HG02571 (cell line): ENCODE measurements around the gene MPP2.
"Not testable (repeated sequence)": the region's sequence is repeated elsewhere in the genome, so short reads cannot be mapped to it uniquely, and the experiment has no call there.

Experiments used
- ATAC-seq: cut with Tn5 transposase; IDR thresholded peaks from one replicate; pipeline ENCODE4 v1.9.1; 2021; ENCODE audit warnings: mild to moderate bottlenecking, moderate library complexity; ENCODE audit not compliant: unreplicated experiment

MPP2 gene

DNA sequence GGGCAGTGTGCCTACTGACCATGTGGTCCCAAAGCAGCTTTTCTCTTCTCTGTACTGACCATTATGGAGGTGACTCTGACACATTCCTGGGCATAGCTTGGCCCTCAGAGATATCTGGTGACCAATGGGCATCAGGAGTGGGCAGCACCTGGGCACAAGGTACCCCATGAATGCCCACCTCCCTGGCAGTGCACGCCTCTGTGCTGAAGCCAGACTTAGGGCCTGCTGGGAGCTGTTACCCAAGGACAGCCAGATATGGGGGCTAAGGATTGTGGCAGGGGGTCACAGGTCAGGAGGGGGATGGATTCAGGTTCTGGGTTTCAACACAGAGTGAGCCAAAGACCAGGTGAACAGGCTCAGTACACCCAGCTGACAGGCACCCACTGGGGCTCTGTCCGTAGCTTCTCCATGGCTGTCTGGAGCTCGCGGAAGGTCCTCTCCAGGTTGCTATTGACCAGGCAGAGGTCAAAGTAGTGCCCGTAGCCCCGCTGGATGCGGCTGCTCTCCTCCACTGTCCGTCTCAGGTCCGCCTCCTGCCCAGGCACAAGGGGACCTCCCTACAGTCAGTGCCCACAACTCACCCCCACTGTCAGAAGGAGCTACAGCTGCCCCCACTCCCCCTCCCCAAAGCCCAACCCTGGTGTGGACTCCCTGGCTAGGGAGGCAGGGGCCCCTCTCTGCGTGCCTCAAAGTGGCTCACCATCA lies 29.7 kb downstream of the MPP2 start:
- no peak for ATAC-seq

DNA sequence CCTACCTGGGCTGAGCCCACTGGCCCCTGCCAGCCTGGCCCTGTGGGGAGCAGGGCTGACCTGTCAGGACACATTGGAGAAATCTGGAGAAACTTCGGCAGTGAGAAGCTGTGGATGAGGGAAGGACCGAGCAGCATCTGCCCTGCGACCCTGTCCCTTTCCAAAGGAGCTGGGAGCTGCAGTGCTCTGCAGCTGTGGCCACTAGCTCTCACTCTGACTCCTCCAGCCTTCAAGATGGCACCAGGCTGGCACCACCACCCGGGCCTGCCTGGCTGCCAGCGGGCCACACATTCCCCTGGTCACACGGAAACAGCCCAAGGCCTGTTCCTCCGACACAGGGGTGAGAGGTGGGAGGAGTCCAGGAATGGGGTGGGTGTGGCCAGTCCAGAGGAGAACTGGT lies 30.3 kb downstream of the MPP2 start:
- ATAC-seq, result no peak

DNA sequence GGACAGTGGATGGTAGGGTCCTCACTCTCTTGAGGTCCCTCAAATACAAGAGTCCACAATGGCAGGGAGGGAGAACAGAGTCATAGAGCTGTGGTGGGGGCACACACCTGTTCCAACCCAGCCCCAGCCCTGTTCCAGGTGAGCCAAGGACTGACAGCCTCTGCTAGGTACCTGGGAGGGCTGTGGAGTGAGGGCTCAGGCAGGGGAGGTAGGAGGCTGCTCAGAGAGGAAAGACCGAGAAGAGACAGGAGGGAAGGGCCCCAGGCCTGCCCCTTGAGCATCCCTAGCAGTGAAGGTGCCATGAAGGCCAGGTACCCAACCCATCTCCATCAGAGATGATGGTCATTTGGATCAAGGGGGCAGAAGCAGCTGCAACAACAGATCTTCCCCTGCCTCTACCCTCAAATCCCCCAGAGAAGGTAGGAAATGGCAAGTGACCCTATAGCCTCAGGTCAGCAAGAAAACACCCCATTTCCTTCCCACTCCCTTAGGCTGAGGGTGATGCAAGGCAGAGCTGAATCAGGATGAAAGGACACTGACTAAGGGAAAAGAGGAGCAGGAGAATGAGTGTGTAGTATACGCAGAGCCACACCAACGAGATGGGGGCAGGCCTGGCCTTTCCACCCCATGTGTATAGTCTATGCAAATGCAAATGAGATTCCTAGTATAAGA lies 31.7 kb downstream of the MPP2 start:
- ATAC-seq, result no peak

DNA sequence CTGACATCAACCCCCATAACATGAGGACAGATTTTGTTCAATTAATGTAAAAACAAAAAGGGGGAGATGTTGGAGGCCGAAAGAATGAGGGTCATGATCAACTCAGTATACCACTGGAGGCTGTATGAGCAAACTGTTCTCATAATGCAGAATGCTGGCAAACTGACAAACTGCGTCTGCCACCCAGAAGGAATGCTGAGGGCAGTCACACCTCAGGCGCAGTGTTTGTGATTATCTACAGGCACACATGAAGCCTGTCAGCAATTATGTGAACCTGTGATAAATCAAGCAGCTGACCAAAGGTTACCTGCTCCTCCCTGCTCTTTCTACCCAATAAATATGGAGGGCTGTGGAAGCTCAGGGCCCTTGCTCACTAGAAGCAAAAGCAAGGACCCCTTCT lies 33.0 kb downstream of the MPP2 start:
- ATAC-seq, result no peak

DNA sequence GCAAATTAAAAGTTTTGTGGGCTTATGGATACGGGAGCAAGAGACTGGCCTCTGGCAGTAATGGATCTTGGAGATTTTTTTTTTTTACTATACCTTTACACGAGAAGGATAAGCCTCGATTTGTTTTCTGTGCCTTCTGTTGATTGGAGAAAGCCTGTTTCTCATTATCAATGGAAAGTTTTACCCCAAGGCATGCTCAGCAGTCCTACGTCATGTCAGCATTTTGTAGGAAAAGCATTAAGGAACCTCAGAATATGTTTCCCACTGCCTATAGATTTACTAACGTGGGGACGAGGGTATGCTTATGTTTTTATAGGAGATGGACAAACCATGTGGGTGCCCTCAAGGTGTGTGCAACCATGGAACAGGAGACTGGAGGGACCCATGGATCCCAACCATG lies 33.5 kb downstream of the MPP2 start:
- no peak for ATAC-seq

DNA sequence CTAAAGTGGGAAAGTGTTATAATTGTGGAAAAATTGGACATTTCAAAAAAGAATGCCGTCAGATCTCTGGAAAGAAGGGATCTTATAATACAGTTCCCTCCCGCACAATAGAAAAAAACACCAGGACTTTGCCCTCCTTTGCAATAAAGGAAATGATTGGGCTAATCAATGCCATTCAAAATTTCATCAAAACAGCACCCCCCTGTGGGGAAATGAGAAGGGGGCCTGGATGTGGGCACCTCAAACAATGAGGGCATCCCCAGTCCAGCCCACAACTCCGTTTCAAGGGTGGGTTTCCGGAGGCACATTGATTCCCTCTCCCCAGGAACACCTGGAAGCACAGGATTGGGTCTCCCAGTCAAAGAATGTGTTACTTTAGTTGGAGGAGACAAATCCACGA lies 34.2 kb downstream of the MPP2 start:
- no peak for ATAC-seq

DNA sequence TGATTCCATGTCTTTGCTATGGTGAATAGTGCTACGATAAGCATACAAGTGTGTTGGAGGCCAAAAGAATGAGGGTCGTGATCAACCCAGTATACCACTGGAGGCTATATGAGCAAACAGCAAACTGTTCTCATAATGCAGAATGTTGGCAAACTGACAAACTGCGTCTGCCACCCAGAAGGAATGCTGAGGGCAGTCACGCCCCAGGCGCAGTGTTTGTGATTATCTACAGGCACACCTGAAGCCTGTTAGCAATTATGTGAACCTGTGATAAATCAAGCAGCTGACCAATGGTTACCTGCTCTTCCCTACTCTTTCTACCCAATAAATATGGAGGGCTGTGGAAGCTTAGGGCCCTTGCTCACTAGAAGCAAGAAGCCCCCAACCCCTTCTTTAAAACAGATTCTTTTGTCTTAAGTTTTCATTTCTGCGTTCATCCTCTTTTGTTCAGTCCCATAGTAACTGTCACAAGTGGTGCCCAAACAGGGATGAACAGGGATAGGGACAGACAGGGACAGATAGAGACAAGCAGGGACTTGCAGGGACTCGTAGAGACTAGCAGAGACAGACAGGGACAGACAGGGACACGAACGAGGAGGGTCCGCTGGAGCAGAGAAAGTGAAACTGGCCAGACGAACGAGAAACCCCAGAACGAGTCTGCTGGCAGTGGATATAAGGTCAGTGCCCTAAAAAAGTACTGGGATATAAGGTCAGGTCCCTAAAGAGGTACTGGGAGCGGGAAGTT lies 35.2 kb downstream of the MPP2 start:
- no peak for ATAC-seq

DNA sequence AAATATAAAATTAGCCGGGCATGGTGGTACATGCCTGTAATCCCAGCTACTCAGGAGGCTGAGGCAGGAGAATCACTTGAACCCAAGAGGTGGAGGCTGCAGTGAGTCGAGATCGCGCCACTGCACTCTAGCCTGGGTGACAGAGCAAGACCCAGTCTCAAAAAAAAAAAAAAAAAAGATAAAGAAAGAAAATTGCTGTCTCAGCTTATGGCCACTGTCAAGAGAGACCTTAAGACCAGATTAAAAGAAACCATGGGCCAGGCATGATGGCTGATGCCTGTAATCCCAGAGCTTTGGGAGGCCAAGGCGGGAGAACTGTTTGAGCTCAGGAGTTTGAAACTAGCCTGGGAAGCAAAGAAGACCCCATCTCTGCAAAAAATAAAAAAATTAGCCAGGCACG lies 38.3 kb downstream of the MPP2 start:
- ATAC-seq, result not testable (repeated sequence)

DNA sequence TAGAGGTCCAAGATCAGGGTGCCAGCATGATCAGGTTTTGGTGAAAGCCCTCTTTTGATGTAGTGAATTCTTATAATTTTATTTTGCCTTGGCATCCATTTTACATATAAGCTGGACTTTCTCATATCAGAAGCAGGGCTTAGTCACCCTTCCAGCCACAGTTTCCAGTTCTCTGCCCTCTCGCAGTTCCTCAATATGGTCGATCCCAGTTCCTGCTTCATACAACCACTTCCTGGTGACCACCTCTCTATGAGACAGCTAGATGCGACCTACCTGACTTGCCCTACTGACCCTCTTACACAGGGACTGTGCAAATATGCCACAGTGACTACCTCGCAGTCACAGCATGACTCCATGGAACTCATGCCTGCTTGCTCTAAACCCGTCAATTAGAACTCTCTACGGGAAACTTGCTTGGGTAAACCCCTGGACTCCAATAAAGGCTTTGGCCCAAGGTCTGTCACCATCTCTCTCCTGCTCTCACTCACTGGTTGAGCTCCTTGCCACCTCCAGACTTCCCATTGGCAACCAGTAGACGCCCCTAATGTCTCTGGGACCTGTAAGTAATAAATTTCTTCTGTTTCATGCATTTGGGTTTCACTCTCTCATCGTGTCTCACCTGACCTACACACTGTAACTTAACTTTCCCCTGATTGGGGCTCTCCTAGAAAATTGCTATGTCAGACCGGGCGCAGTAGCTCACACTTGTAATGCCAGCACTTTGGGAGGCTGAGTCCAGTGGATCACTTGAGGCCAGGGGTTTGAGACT lies 38.9 kb downstream of the MPP2 start:
- no peak for ATAC-seq

DNA sequence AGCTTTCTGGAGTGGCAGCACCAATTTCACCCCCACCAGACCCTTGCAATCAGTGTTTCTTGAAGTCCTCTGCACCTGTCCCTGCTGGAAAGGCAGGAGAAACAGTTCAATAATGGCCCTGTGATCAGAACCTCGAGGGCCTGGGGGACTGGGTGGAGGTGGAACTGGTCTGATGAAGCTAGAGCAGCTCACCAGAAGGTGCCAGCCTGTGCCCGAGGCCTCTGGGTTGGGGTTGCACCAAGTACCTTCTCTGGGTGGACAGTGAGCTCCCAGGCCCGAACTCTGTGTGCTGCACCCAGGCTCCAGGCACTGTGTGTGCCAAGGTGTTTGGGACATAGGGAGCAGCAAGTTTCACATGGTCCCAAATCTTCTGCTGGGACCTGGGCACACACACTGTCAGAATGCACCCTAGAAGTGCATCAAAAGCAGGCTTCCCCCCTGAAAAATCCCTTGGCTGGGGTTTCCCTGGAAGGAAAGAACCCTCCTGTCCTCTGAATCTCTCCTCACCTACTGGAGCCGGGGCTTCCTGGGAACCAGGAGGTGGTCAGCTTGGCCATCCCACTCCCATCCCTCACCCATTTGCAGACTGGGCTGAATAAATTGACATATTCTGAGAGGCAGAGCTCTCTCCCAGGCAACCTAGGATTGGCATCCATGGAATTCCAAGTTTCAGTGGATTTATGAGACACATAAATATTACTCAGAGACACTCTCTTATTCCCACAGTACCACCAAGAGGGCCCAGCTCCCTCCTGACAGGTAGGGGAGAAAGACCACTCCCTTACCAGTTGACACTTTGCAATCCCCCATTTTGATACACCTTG lies 43.0 kb downstream of the MPP2 start:
- no peak for ATAC-seq

DNA sequence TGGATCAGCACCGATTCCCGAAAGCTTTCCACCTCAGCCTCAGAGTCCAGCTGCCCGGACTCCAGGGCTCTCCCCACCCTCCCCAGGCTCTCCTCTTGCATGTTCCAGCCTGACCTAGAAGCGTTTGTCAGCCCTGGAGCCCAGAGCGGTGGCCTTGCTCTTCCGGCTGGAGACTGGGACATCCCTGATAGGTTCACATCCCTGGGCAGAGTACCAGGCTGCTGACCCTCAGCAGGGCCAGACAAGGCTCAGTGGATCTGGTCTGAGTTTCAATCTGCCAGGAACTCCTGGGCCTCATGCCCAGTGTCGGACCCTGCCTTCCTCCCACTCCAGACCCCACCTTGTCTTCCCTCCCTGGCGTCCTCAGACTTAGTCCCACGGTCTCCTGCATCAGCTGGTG lies 45.4 kb downstream of the MPP2 start:
- no peak for ATAC-seq

DNA sequence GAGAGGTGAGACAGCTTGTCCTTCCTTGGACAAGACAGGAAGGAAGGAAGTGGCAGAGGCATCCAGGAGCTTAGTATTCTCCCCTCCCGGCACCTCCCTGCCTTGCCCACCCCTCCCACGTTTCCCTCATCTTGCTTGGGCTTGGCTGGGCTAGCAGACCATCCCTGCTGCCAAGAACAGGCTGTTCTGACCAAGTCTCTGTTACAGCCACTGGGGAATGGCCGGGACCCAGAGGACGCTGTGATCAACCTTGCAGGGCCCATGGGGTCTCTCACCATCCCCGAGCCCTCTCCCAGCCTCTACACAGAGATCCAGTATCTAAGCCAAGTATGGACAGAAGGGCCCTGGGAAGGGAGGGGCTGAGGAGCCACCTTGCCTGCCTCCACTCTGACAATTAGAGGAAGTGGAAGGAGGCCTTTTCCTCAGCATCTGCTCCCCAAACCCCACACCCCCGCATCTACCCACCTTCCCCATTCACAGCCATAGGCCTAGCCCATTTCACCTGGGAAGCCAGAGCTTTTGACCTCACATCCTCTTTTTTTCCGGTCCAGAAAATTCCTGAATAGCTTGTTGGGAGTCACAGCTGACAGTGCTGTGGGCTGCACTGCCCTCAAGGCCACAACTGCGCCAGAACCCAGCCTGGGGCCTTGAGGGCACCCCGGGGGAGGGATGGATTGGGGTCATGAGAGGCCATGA lies 46.3 kb downstream of the MPP2 start:
- no peak for ATAC-seq

DNA sequence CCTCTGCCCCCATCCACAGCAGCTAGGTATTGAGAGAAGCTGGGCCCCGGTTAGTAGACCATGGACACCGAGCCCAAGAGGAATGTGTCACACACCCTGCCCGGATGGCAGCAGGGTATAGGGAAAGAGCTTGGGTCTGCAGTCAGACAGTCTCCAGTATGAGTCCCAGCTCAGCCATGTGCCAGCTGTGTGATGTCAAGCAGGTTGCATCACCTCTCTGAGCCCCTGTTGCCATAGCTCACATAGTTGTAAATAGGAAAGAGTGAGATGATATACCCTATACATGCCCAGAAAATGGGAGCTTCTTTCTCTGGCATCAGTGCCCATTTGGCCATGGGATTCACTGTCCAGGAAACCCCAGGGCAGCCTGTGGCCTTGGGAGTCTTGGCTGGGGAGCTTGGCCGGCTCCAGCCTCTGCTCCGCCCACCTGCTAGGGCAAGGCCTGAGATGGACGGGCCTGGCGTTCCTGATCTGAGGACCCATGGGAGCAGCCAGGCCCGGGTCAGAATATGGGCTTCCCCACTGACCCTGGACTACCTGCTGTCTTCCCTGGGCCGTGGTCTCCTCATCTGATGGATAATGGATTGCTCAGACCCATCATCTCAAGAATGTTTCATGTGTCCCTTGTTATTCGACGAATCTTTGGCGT lies 47.1 kb downstream of the MPP2 start:
- ATAC-seq, result no peak

DNA sequence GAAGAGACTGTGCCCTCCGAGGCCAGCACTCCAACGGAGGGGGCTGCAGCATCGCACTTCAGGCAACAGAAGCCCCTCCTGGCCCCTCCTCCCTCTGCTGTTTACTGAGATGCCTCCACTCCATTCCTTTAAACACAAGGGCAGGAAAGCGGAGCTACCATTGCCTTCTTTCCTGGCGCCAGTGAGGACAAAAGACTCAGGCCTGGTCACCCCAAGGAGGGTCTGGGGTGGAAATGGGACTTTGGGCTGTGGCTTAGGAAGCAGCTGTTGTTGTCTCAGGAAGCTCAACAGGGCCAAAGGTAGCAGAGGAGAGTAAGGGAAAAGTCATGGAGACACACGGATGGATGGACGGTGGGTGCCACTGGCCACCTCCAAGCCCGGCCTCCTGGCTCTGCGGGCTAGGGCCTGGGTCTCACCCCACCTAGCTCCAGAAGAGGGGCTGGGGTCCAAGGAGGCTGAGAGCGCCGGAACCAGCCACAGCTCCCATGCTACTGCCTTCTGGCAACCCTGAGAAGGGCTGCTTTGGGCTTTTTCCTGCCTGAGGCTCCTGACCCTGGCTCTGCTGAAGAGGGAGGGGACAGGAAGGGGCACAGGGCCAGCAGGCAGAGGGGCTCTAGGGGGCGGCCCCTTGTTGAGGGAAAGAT lies 49.3 kb downstream of the MPP2 start:
- no peak for ATAC-seq

DNA sequence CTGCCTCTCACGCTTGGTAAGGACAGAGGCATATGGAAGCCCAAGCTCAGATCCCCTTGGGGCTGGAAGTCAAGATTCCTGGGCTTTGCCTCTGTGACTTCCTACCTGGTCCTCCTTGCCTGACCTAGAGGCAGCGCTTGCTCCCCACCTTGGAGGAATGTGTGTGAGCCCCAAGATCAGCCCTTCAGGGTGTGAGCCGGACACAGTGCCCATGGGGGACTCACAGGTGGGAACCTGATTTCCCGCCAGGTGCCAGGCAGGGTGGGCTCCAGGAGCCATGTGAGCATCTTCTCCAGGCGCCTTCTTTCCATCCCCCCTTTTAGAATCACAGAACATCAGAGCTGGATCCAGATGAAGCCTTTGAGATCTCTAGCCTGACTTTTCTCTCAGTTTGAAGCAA lies 50.2 kb downstream of the MPP2 start:
- no peak for ATAC-seq

DNA sequence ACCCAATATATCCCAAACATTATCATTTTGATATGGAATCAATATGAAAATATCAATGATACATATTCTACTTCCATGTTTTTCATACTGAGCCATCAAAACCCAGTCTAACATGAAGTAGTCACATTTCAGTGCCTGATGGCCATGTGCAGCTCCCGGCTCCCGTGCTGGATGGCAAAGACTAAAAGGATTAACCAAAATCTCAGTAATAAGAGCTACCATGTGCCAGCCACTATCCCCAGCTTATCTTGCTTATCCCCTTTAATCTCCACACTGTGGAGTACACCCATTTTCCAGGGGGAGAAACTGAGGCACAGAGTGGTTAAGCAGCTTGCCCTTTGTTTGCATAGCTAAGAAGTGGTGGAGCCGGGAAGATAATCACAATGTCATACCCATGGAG lies 51.2 kb downstream of the MPP2 start:
- no peak for ATAC-seq

DNA sequence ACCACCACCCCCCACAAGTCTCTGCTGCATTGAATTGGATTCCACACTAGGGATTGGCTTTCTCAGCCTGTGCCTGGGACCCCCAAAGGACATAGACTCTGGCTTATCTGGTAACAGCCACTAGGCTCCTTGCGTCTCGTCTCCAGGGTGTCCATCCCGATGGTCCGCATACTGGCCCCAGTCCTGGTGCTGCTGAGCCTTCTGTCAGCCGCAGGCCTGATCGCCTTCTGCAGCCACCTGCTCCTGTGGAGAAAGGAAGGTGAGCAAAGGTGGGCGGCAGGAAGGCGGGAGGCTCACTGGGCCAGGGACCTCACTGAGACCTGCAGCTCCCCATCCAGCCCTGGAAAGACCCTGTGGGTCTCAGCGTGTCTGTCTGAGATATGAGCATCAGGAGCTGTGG lies 52.3 kb downstream of the MPP2 start:
- ATAC-seq, result no peak

DNA sequence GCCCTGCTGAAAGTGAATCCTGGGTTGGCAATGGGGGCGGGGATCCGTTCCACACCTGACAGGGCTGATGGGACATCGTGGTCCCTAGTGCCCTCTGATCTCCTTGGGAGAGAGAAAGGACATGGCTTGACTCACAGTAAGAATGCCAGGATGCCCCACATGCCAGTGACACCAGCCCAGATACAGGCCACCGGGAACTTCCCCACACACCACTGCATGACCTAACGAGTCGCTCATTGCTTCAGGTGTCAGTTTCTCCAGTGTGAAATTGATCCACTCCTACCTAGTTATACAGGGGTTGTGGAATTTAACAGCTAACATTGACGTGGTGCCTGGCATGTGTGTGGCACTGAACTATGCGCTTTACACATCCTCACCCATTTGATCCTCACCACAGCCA lies 52.8 kb downstream of the MPP2 start:
- ATAC-seq, result no peak

DNA sequence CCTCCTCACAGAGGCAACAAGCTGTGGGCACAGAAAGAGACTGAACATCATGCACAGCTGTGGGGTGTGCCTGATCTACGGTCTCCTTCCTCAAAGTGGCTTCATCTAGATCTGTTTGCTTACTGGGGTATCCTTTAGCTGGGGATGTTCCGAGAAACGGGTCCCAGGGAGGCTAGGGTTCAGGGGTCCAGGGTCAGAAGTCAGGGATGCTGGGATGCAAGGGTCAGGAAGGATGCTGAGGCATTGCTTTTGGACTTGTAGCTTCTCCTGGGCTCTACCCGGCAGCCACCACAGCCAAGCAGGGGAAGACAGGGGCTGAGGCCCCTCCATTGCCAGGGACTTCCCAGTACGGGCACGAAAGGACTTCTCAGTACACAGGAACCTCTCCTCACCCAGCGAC lies 53.8 kb downstream of the MPP2 start:
- no peak for ATAC-seq
